Left renal cortex interstitium (tissue), 4 donors: ENCODE measurements around the gene FIBP. TPM values are rescaled to one million over a fixed set of nuclear protein-coding genes. Genes with fewer than 3 reads are reported as not detected.
A peak's percentile ranks its signal among the peaks of the same experiment; 100 is the strongest.
"Not testable (repeated sequence)": the region's sequence is repeated elsewhere in the genome, so short reads cannot be mapped to it uniquely, and the experiment has no call there.

Experiments
- DNase-seq, 4 donors: peaks; one replicate each; pipeline ENCODE4 v3.0.0-alpha.2; 2013; ENCODE audit warnings: low read depth in 4 of 4, low spot score in 2 of 4, missing footprints in 1 of 4
- polyA plus RNA-seq, 4 donors: library from polyadenylated mRNA; unstranded; fragments of 120-200 nt; gene quantifications; one replicate each; pipeline ENCODE4 v1.2.1, GENCODE V29; 2013; ENCODE audit not compliant: insufficient read length in 4 of 4

Gene FIBP
- polyA plus RNA-seq, 4 donors = 91.1 to 106 (median 96.7) TPM

DNA sequence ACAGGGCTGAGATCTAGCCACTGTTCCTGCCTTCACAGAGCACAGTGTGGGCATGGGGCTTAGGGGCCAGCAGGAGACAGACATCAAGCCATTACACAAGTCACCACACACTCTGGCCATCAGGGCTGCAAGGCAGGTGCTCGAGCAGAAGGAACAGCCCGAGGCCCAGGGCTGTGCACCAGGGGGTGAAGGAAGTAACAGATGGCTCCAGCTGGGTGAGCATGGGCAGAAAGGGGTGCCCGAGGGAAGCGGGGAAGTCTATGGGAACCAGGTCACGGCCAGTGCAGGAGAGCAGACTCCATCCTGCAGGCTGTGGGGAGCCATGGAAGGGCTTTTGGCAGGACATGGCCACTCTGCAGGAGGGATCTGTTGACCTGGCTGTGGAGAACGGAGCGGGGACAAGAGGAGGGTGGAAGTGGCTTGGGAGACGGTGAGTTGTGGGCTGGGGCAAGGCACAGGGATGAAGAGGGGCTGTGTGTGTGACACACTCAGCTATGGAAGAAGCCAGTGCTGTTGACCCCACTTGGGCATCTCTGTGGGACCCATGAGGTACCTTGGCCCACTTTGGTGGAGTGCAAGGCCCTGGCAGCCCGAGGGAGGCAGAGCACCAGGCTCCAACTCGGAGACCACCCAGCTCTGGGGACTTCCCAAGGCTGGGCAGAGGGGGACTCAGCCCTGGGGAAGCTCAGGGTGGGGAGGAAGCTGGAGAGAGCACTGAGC, 27.0 kb upstream of the FIBP start:
- no peak for DNase-seq

- DNase-seq = no peak
Measured at GRCh38 chr11:65912845-65913244, 24.6 kb upstream of the FIBP start.

GRCh38 chr11:65911682-65912568, 23.7 kb upstream of the FIBP start:
- no peak for DNase-seq

- no peak for DNase-seq
Measured at GRCh38 chr11:65907878-65908277, 19.6 kb upstream of the FIBP start.

- no peak for DNase-seq
Measured at GRCh38 chr11:65906602-65907001, 18.3 kb upstream of the FIBP start.

DNA sequence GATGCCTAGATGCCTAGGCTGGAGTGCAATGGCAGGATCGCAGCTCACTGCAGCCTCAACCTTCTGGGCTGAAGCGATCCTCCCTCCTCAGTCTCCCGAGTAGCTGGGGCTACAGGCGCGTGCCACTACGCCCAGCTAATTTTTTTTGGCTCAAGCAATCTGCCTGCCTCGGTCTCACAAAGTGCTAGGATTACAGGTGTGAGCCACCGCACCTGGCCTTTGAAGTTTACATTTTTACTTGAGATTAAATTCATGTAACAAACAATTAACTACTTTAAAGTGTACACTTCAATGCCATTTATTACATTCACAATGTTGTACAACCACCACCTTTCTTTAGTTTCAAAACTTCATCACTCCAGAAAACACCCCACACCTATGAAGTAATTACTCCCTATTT, 15.4 kb upstream of the FIBP start:
- DNase-seq = no peak

- DNase-seq = no peak
Measured at GRCh38 chr11:65903068-65903481, 14.8 kb upstream of the FIBP start.

GRCh38 chr11:65900899-65901180, 12.6 kb upstream of the FIBP start:
- no peak for DNase-seq

- DNase-seq = peak in 1 of 4 donors; percentile 32
Measured at GRCh38 chr11:65900125-65900898, 12.0 kb upstream of the FIBP start, which contains the start of gene FOSL1. Gene FOSL1 (minus strand): TSS chr11:65900388. CDS start chr11:65900339, 49 bp downstream.

DNA sequence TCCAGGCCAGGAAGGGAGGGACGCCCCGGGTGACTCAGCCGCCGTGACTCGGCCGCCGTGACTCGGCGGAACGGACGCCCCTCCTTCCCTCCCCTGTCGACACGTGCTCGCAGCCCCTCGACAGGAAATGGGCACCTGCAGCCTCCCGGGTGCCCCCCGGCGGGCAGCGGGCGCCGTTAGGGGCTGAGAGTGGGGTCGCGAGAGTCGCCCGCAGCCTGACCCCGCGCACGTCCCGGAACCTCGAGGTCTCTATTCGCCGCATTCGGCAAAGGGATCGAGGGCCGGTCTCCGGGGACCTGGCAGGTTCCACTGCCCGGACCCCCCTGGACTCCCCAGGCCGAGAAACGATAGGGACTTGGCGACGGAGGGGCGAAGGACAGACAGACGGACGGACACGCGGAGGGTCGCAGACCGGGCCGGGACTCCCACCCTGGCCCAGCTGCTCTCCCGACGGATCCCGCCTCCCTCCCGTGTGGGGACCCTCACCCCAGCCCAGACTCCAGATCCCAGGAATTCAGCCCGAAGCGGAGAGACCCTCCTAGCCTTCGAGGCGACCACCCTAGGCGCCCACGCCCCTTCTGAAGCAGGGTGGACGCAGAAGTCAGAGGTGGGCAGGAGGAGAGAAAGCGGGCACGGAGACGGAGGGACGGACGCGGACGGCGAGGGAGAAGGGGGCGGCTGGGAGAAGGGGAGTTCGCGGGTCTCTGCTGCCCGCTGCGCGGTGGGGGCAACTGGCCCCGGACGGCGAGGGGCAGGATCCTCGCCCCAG, 11.3 kb upstream of the FIBP start:
- no peak for DNase-seq

- DNase-seq = no peak
Measured at GRCh38 chr11:65898656-65899355, 10.5 kb upstream of the FIBP start.

DNA sequence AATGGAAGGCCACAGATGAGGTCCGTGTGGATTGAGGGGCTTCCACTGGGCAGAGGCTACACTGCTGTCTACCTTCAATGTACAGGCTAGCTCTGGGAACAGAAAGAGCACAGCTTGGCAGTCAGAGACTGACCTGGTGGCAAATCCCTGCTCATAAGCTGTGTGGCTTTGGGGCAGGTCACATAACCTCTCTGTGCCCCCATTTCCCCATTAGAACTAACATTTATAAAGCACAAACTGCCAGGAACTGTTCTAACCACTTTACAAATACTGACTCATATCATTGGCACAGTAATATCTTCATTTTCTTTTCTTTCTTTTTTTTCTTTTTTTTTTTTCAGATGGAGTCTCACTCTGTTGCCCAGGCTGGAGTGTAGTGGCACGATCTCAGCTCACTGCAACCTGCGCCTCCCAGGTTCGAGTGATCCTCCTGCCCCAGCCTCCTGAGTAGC, 8.8 kb upstream of the FIBP start:
- DNase-seq = no peak

DNA sequence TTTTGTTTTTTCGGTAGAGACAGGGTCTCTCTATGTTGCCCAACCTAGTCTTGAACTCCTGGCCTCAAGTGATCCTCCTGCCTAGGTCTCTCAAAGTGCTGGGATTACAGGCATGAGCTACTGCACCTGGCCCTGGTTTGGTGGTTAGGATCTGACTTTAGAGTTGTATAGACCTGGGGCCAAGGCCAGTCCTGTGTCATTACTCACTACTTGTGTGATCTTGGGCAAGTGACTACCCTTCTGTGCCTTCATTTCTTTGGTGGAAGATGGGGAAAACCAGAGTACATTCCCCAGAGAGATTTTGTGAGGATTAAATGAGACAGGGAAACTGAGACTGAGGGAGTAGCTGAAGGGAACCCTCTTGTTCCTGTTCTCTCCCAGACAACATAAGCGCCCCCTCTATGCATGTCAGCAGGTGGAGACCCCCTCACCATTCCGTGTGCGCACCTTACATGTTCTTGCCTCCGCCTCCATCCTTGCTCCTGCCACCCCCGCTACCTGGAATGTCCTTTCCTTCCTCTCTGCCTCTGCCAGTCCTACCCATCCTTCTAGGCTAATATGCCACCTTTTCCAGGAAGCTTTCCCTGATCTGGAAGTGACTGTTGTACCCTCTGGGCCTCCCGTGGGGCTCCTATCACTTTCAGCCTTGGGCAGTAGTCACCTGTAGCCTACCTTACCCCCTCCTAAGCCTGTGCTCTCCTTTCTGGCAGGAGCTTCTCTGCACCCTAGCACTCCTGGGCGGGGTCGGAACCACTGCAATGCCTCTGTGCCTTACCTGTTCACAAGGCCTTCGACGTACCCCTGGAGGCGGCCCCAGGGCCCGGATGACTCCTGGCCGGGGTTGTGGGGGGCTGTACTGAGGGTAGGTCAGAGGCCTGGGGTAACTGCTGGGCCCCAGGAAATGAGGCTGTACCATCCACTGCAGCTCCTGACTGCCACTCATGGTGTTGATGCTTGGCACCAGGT, 8.0 kb upstream of the FIBP start:
- no peak for DNase-seq

GRCh38 chr11:65895482-65895981, 7.3 kb upstream of the FIBP start:
- DNase-seq = no peak

GRCh38 chr11:65894034-65894591, 5.8 kb upstream of the FIBP start:
- DNase-seq = no peak

DNA sequence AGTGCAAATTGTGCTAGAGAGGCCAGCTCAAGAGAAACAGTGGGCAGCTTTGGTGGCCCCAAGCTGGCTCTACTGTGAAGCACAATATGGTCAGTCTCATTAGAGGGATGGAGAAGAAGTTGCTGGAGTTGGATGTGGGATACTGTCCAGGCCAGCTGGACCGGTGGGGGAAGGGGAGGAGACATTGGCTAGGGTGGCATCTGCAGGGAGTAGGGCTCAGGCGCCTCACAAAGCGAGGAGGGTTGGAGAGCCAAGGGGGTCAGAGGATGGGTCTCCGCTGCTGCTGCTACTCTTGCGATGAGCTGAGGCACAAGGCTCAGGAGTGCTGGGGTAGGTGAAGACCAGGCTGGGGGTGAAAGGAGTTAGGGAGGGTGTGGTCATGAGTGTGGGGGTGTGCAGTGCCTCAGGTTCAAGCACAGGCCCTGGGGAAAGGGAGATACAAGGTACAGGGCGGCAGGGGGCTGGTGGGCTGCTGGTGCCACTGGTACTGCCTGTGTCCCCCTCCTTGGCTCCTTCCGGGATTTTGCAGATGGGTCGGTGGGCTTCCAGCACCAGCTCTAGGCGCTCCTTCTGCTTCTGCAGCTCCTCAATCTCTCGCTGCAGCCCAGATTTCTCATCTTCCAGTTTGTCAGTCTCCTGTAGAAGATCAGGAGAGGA, 4.5 kb upstream of the FIBP start:
- DNase-seq = no peak

DNA sequence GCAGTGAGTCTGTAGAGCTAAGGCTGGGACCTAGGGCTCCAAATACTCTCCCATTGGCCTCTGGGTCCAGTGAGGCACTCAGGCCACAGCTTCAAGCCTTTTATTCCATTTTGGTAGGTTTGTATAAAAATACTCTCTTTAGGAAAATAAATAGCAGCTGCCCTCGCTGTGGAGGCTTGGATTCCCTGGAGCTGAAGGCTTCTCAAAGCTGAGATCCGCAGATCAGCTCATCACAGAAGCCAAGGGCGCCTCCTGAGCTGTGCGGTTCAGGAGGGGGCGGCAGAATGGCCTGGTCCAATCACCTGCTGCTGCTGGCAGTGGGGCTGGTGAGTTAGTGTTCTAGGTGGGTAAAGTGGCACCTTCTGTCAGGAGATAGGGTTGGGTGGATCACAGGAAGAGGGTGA, 3.9 kb upstream of the FIBP start:
- not testable (repeated sequence) for DNase-seq
